GM06990 (cell line): Measurements from ENCODE around the gene PRR30.

Source experiments
- DNase-seq: peaks from one replicate; pipeline ENCODE4 v3.0.0-alpha.2; 2011; ENCODE audit not compliant: insufficient read length; ENCODE audit errors: extremely low read depth
- H3K27me3 ChIP-seq: replicated peaks from 2 replicates; pipeline ENCODE4 v1.6.0; 2011; ENCODE audit warnings: low read length; ENCODE audit not compliant: control insufficient read depth, insufficient read depth
- H3K36me3 ChIP-seq: 2 replicates; pipeline ENCODE4 v1.5.1; 2011; ENCODE audit warnings: low read length; ENCODE audit not compliant: control insufficient read depth, insufficient read depth
- H3K4me3 ChIP-seq: replicated peaks from 2 replicates; pipeline ENCODE4 v1.5.1; 2011; ENCODE audit warnings: low read depth, mild to moderate bottlenecking, control low read depth, low read length
- TF ChIP-seq, protein P1 (sequence below): IDR thresholded peaks from 2 replicates; pipeline ENCODE4 v1.5.1; 2011; ENCODE audit warnings: low read length, control low read depth, mild to moderate bottlenecking, inconsistent platforms; ENCODE audit not compliant: insufficient read depth, poor library complexity, severe bottlenecking

The PRR30 gene

DNA sequence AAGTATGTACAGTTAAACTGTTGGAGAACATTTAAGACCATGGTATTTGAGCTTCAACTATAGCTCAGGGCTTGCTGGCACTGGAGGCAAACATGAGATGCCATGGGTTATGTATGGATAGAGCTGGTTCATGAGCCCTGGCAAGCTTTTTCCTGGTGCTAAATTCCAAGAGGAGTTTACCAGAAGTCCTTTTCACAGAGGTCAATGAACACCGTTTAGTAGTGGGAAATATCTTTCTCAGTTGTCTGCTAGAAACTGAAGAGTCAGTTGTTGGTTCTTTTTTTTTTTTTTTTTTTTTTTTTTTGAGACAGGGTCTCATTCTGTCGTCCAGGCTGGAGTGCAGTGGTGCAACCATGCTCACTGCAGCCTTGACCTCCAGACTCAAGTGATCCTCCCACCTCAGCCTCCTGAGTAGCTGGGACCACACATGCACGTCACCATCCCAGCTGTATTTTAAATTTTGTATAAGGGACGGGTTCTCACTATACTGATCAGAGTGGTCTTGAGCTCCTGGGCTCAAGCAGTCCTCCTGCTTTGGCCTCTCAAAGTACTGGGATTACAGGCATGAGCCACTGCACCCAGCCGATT, 51.3 kb downstream of the PRR30 start:
- DNase-seq: no peak
- Histone ChIP-seq H3K27me3 (no peaks in the 10 kb centered on the region), H3K36me3 (no peaks in the 10 kb centered on the region), H3K4me3 (no peak overlapping the region)
- TF ChIP-seq, protein P1, sequence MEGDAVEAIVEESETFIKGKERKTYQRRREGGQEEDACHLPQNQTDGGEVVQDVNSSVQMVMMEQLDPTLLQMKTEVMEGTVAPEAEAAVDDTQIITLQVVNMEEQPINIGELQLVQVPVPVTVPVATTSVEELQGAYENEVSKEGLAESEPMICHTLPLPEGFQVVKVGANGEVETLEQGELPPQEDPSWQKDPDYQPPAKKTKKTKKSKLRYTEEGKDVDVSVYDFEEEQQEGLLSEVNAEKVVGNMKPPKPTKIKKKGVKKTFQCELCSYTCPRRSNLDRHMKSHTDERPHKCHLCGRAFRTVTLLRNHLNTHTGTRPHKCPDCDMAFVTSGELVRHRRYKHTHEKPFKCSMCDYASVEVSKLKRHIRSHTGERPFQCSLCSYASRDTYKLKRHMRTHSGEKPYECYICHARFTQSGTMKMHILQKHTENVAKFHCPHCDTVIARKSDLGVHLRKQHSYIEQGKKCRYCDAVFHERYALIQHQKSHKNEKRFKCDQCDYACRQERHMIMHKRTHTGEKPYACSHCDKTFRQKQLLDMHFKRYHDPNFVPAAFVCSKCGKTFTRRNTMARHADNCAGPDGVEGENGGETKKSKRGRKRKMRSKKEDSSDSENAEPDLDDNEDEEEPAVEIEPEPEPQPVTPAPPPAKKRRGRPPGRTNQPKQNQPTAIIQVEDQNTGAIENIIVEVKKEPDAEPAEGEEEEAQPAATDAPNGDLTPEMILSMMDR: no peak
